Left renal cortex interstitium (tissue), 4 donors: Measurements from ENCODE around the gene CAPZB. TPM values are rescaled to one million over a fixed set of nuclear protein-coding genes. Genes with fewer than 3 reads are reported as not detected.

ENCODE experiments used
- DNase-seq, 4 donors: peaks; one replicate each; pipeline ENCODE4 v3.0.0-alpha.2; 2013; ENCODE audit warnings: low read depth in 4 of 4, low spot score in 2 of 4, missing footprints in 1 of 4
- polyA plus RNA-seq, 4 donors: library from polyadenylated mRNA; unstranded; fragments of 120-200 nt; gene quantifications; one replicate each; pipeline ENCODE4 v1.2.1, GENCODE V29; 2013; ENCODE audit not compliant: insufficient read length in 4 of 4

The CAPZB gene
- polyA plus RNA-seq, 4 donors = 225 to 279 (median 246) TPM

GRCh38 chr1:19373211-19374082, 111.9 kb downstream of the CAPZB start:
- DNase-seq = no peak

GRCh38 chr1:19372602-19373001, 112.7 kb downstream of the CAPZB start:
- DNase-seq = no peak

- no peak for DNase-seq
Measured at GRCh38 chr1:19372136-19372514, 113.2 kb downstream of the CAPZB start.

- DNase-seq = no peak
Measured at GRCh38 chr1:19371226-19372135, 113.9 kb downstream of the CAPZB start.

GRCh38 chr1:19370453-19371170, 114.7 kb downstream of the CAPZB start:
- DNase-seq = no peak

- no peak for DNase-seq
Measured at GRCh38 chr1:19369396-19370090, 115.8 kb downstream of the CAPZB start.

- DNase-seq = no peak
Measured at GRCh38 chr1:19368964-19369363, 116.4 kb downstream of the CAPZB start.

GRCh38 chr1:19368050-19368449, 117.3 kb downstream of the CAPZB start:
- no peak for DNase-seq

- no peak for DNase-seq
Measured at GRCh38 chr1:19367584-19368041, 117.7 kb downstream of the CAPZB start.

- DNase-seq = no peak
Measured at GRCh38 chr1:19366599-19367536, 118.5 kb downstream of the CAPZB start.

GRCh38 chr1:19365721-19366120, 119.6 kb downstream of the CAPZB start:
- DNase-seq = no peak

GRCh38 chr1:19363536-19364152, 121.7 kb downstream of the CAPZB start:
- DNase-seq = no peak

- DNase-seq = no peak
Measured at GRCh38 chr1:19361611-19362147, 123.7 kb downstream of the CAPZB start.

- no peak for DNase-seq
Measured at GRCh38 chr1:19360843-19361610, 124.3 kb downstream of the CAPZB start.

GRCh38 chr1:19360432-19360831, 124.9 kb downstream of the CAPZB start:
- DNase-seq = no peak

- no peak for DNase-seq
Measured at GRCh38 chr1:19360016-19360415, 125.3 kb downstream of the CAPZB start.

GRCh38 chr1:19359357-19359756, 126.0 kb downstream of the CAPZB start:
- DNase-seq = no peak

- no peak for DNase-seq
Measured at GRCh38 chr1:19358710-19359109, 126.6 kb downstream of the CAPZB start.
